OCI-LY1 (cell line): ENCODE data around the gene IMP3.

Experiments
- H2AFZ ChIP-seq: fragments of 200-600 bp; sonication (generic), shearing (Covaris generic); 2 replicates; pipeline ENCODE4 v1.6.0; 2014; ENCODE audit warnings: antibody characterized with exemption, mild to moderate bottlenecking, low read length
- H3F3A ChIP-seq: fragments of 200-600 bp; sonication (generic), shearing (Covaris generic); 2 replicates; pipeline ENCODE4 v1.6.0; 2014; ENCODE audit warnings: mild to moderate bottlenecking, antibody characterized with exemption, low read length, moderate library complexity; ENCODE audit not compliant: insufficient read depth
- H3K27ac ChIP-seq: fragments of 200-600 bp; sonication (generic); 2 replicates; pipeline ENCODE4 v1.5.1; 2014; ENCODE audit warnings: low read length, mixed run types, mild to moderate bottlenecking, low read depth; ENCODE audit not compliant: poor library complexity, severe bottlenecking
- H3K27me3 ChIP-seq: fragments of 200-600 bp; sonication (generic); 2 replicates; pipeline ENCODE4 v1.6.0; 2014; ENCODE audit warnings: antibody characterized with exemption, mild to moderate bottlenecking, low read length, moderate library complexity; ENCODE audit not compliant: insufficient read depth
- H3K36me3 ChIP-seq: fragments of 200-600 bp; sonication (generic); 2 replicates; pipeline ENCODE4 v1.6.1; 2014; ENCODE audit warnings: mild to moderate bottlenecking, antibody characterized with exemption, low read length, moderate library complexity, mixed read lengths; ENCODE audit not compliant: insufficient read depth
- H3K4me1 ChIP-seq: fragments of 200-600 bp; sonication (generic); 2 replicates; pipeline ENCODE4 v1.5.1; 2014; ENCODE audit warnings: mild to moderate bottlenecking, low read length, moderate library complexity; ENCODE audit not compliant: insufficient read depth, severe bottlenecking
- H3K4me2 ChIP-seq: fragments of 200-600 bp; sonication (generic), shearing (Covaris generic); 2 replicates; pipeline ENCODE4 v1.6.1; 2014; ENCODE audit warnings: low read length
- H3K4me3 ChIP-seq: fragments of 200-600 bp; sonication (generic); 2 replicates; pipeline ENCODE4 v1.5.1; 2014; ENCODE audit warnings: low read length, low read depth, mild to moderate bottlenecking, mixed read lengths; ENCODE audit not compliant: poor library complexity, severe bottlenecking
- H3K79me2 ChIP-seq: fragments of 200-600 bp; shearing (Covaris generic); 2 replicates; pipeline ENCODE4 v1.6.1; 2016; ENCODE audit warnings: mixed run types, low read length, mixed read lengths; ENCODE audit not compliant: insufficient read depth
- H3K9ac ChIP-seq: fragments of 200-600 bp; sonication (generic), shearing (Covaris generic); 2 replicates; pipeline ENCODE4 v1.6.1; 2014; ENCODE audit warnings: mild to moderate bottlenecking, low read length, mixed read lengths
- H3K9me2 ChIP-seq: fragments of 200-600 bp; sonication (generic), shearing (Covaris generic); 2 replicates; pipeline ENCODE4 v1.6.1; 2014; ENCODE audit warnings: low read depth, mild to moderate bottlenecking, low read length, mixed read lengths
- H3K9me3 ChIP-seq: fragments of 200-600 bp; shearing (Covaris generic); 2 replicates; pipeline ENCODE4 v1.6.1; 2014; ENCODE audit warnings: low read length, mixed read lengths
- H4K20me1 ChIP-seq: fragments of 200-600 bp; sonication (generic), shearing (Covaris generic); 2 replicates; pipeline ENCODE4 v1.6.0; 2016; ENCODE audit warnings: mild to moderate bottlenecking, low read length; ENCODE audit not compliant: insufficient read depth
- CTCF ChIP-seq: fragments of 200-600 bp; sonication (generic), shearing (Covaris generic); IDR thresholded peaks from 2 replicates; pipeline ENCODE4 v1.5.1; 2017; ENCODE audit warnings: mild to moderate bottlenecking, antibody characterized with exemption, low read length, moderate library complexity, mixed read lengths
- EZH2 ChIP-seq: fragments of 200-600 bp; sonication (generic), shearing (Covaris generic); IDR thresholded peaks from 2 replicates; pipeline ENCODE4 v1.8.0; 2017; ENCODE audit warnings: borderline replicate concordance, mixed run types, mild to moderate bottlenecking, antibody characterized with exemption, low read length, moderate library complexity, mixed read lengths

IMP3 gene

GRCh38 chr15:75651810-75652543 is 12.0 kb upstream of the IMP3 start:
- Histone ChIP-seq H3K4me3 (no peak overlapping the region), H3F3A (no peaks in the 10 kb centered on the region), H3K4me2 (no peak overlapping the region), H2AFZ (no peak overlapping the region), H4K20me1 (no peaks in the 10 kb centered on the region), H3K4me1 (peaks cover 12% of the 10 kb centered on the region), H3K9ac (no peak overlapping the region), H3K9me3 (no peaks in the 10 kb centered on the region), H3K27me3 (no peaks in the 10 kb centered on the region), H3K27ac (no peak overlapping the region), H3K9me2 (no peaks in the 10 kb centered on the region), H3K79me2 (no peaks in the 10 kb centered on the region), H3K36me3 (no peaks in the 10 kb centered on the region)
- no peak for TF ChIP-seq CTCF
- no peak for TF ChIP-seq EZH2

GRCh38 chr15:75650908-75651809 is 11.1 kb upstream of the IMP3 start:
- no peaks in the 10 kb centered on the region for H3K9me2 ChIP-seq
- peaks cover 14% of the 10 kb centered on the region for H3K4me1 ChIP-seq
- no peak overlapping the region for H3K27ac ChIP-seq
- H3K27me3 ChIP-seq: no peaks in the 10 kb centered on the region
- no peak for TF ChIP-seq CTCF
- no peak for TF ChIP-seq EZH2
- H3K9ac ChIP-seq: no peak overlapping the region
- no peak overlapping the region for H3K4me2 ChIP-seq
- no peaks in the 10 kb centered on the region for H3K79me2 ChIP-seq
- no peak overlapping the region for H3K4me3 ChIP-seq
- no peaks in the 10 kb centered on the region for H4K20me1 ChIP-seq
- H3K36me3 ChIP-seq: no peaks in the 10 kb centered on the region
- H2AFZ ChIP-seq: no peak overlapping the region
- no peaks in the 10 kb centered on the region for H3K9me3 ChIP-seq
- no peaks in the 10 kb centered on the region for H3F3A ChIP-seq

- Histone ChIP-seq H3K9ac (no peak overlapping the region), H4K20me1 (no peaks in the 10 kb centered on the region), H3K27ac (no peak overlapping the region), H3K4me2 (no peak overlapping the region), H3K4me1 (peaks cover 14% of the 10 kb centered on the region), H3K4me3 (no peak overlapping the region), H3F3A (no peaks in the 10 kb centered on the region), H3K79me2 (no peaks in the 10 kb centered on the region), H3K9me2 (no peaks in the 10 kb centered on the region), H3K36me3 (no peaks in the 10 kb centered on the region), H3K9me3 (no peaks in the 10 kb centered on the region), H3K27me3 (no peaks in the 10 kb centered on the region), H2AFZ (no peak overlapping the region)
- no peak for TF ChIP-seq EZH2
- no peak for TF ChIP-seq CTCF
Measured at GRCh38 chr15:75649848-75650247, 9.8 kb upstream of the IMP3 start.
